Neural crest cell (in vitro differentiated cells): ENCODE data around the gene WDR4. TPM values are rescaled to one million over a fixed set of nuclear protein-coding genes. Genes with fewer than 3 reads are reported as not detected.
"Not testable (repeated sequence)": the region's sequence is repeated elsewhere in the genome, so short reads cannot be mapped to it uniquely, and the experiment has no call there.

ENCODE experiments used
- DNase-seq: peaks from one replicate; pipeline ENCODE4 v3.0.0; 2021; ENCODE audit warnings: low read depth, mixed read lengths, low spot score
- H3K27ac Mint-ChIP-seq: one replicate; pipeline ENCODE4 v1.8.0; 2021; ENCODE audit warnings: mild to moderate bottlenecking, mixed read lengths; ENCODE audit not compliant: unreplicated experiment
- H3K27me3 Mint-ChIP-seq: 2 replicates; pipeline ENCODE4 v1.8.0; 2021; ENCODE audit warnings: low read depth, mild to moderate bottlenecking, mixed read lengths
- H3K36me3 Mint-ChIP-seq: 2 replicates; pipeline ENCODE4 v1.8.0; 2021; ENCODE audit warnings: low read depth, mild to moderate bottlenecking, mixed read lengths
- H3K4me1 Mint-ChIP-seq: 2 replicates; pipeline ENCODE4 v1.8.0; 2021; ENCODE audit warnings: mixed read lengths
- H3K4me3 Mint-ChIP-seq: one replicate; pipeline ENCODE4 v1.8.0; 2021; ENCODE audit warnings: mild to moderate bottlenecking, mixed read lengths
- H3K9me3 Mint-ChIP-seq: 2 replicates; pipeline ENCODE4 v1.8.0; 2021; ENCODE audit warnings: mixed read lengths
- total RNA-seq: library from RNA; stranded (reverse); gene quantifications from 2 replicates; pipeline ENCODE4 v1.2.1, GENCODE V29; 2021
- TF ChIP-seq, protein P1 (sequence below): fragments of 200-600 bp; sonication (generic); conservative IDR thresholded peaks from 2 replicates; pipeline ENCODE4 v1.5.0; 2021; ENCODE audit warnings: antibody characterized with exemption, mild to moderate bottlenecking

Gene WDR4
- total RNA-seq, 1 donor from 2014 or later = 38.0 TPM

GRCh38 chr21:42807938-42808613, 71.3 kb downstream of the WDR4 start:
- peaks cover 19% of the 10 kb centered on the region for H3K4me1 Mint-ChIP-seq
- H3K36me3 Mint-ChIP-seq = no peaks in the 10 kb centered on the region
- TF ChIP-seq, protein P1, sequence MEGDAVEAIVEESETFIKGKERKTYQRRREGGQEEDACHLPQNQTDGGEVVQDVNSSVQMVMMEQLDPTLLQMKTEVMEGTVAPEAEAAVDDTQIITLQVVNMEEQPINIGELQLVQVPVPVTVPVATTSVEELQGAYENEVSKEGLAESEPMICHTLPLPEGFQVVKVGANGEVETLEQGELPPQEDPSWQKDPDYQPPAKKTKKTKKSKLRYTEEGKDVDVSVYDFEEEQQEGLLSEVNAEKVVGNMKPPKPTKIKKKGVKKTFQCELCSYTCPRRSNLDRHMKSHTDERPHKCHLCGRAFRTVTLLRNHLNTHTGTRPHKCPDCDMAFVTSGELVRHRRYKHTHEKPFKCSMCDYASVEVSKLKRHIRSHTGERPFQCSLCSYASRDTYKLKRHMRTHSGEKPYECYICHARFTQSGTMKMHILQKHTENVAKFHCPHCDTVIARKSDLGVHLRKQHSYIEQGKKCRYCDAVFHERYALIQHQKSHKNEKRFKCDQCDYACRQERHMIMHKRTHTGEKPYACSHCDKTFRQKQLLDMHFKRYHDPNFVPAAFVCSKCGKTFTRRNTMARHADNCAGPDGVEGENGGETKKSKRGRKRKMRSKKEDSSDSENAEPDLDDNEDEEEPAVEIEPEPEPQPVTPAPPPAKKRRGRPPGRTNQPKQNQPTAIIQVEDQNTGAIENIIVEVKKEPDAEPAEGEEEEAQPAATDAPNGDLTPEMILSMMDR = no peak
- no peak for DNase-seq
- H3K9me3 Mint-ChIP-seq = peaks cover 6% of the 10 kb centered on the region
- H3K4me3 Mint-ChIP-seq = no peak overlapping the region
- peaks cover 19% of the 10 kb centered on the region for H3K27me3 Mint-ChIP-seq
- no peak overlapping the region for H3K27ac Mint-ChIP-seq

- peaks cover 19% of the 10 kb centered on the region for H3K4me1 Mint-ChIP-seq
- not testable (repeated sequence) for H3K36me3 Mint-ChIP-seq, H3K27ac Mint-ChIP-seq, H3K9me3 Mint-ChIP-seq, H3K4me3 Mint-ChIP-seq, DNase-seq
- H3K27me3 Mint-ChIP-seq = peaks cover 19% of the 10 kb centered on the region
These were observed 71.9 kb downstream of the WDR4 start for GRCh38 chr21:42807293-42807895.

DNA sequence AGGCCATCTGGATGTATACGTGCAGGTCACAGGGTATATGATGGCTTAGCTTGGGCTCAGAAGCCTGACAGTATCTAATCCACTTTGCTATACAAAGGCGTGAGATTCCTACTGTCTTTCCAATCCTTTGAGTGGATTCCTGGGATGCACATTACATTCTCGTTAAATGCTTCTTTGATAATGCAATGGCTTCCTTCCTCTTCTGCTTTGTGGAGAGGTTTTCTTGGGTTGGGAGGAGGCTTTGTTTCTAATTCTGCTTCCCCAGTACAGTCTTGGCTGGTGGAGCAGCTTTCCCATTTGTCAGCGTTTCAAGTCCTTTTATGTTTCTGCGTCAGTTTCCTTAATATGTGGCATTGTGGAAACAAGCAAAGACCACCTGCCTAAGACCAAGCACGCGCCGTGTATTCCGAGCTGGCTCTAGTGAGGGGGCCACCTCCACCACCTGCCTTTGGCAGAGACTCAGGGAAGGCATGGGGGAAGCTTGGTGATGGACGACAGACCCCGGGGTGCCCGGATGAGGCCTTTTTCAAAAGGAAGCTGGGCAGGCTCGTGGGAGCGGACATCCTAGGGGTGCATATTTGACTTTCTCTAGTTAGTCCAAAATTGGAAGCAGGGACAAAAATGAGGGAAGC, 72.7 kb downstream of the WDR4 start:
- Mint-ChIP-seq H3K36me3 (no peaks in the 10 kb centered on the region), H3K9me3 (no peaks in the 10 kb centered on the region), H3K27me3 (peaks cover 15% of the 10 kb centered on the region), H3K4me3 (no peak overlapping the region), H3K27ac (no peak overlapping the region), H3K4me1 (peaks cover 19% of the 10 kb centered on the region)
- TF ChIP-seq, protein P1 = no peak
- no peak for DNase-seq

DNA sequence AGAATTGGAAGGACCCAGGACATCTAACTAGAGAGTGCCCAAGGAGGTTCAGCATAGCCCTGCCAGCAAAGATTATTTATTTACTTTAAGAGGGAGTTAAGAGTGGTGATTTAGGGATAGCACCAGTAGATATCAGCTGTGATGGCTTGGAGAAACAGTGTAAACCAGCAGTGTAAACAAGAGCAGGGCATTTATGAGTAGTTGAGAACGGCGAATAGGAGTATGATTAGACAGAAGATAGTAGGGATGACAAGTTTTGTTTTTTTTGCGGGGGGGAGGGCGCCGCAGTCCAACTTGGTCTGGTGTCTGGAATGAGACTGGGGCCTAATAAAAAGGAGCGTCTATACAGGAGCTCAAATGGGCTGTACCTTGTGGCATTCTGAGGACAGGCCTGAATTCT, 77.7 kb downstream of the WDR4 start:
- not testable (repeated sequence) for H3K4me3 Mint-ChIP-seq, H3K27ac Mint-ChIP-seq, H3K9me3 Mint-ChIP-seq, H3K4me1 Mint-ChIP-seq, H3K36me3 Mint-ChIP-seq, DNase-seq
- peaks cover 19% of the 10 kb centered on the region for H3K27me3 Mint-ChIP-seq

- TF ChIP-seq, protein P1 = no peak
- Mint-ChIP-seq H3K27me3 (peaks cover 11% of the 10 kb centered on the region), H3K4me1 (no peaks in the 10 kb centered on the region), H3K9me3 (no peaks in the 10 kb centered on the region), H3K4me3 (no peak overlapping the region), H3K27ac (no peak overlapping the region), H3K36me3 (no peaks in the 10 kb centered on the region)
- DNase-seq = no peak
These were observed 79.4 kb downstream of the WDR4 start for GRCh38 chr21:42799948-42800347.

DNA sequence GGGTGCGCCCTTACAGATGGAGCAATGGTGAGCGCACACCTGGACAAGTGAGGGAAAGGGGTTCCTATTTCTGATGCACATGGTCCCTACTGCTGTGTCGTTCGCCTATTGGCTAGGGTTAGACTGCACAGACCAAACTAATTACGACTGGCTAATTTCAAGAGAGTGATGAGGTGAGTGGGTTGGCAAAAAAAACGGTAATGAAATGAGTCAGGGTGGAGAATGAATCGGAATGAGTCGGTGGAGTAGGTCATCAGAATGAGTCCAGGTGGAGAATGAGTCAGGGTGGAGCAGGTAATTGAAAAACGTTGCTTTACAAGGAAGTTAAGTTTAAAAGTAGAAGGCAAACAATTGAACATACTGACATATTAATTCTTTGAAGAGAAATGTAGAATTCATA, 79.8 kb downstream of the WDR4 start:
- H3K9me3 Mint-ChIP-seq = no peaks in the 10 kb centered on the region
- TF ChIP-seq, protein P1 = no peak
- no peaks in the 10 kb centered on the region for H3K36me3 Mint-ChIP-seq
- no peak overlapping the region for H3K27ac Mint-ChIP-seq
- no peak overlapping the region for H3K4me3 Mint-ChIP-seq
- DNase-seq = no peak
- no peaks in the 10 kb centered on the region for H3K4me1 Mint-ChIP-seq
- H3K27me3 Mint-ChIP-seq = peaks cover 7% of the 10 kb centered on the region

Other genes with a start within 250 kb of the WDR4 start
- 31.4 and 40.7 TPM in 2 replicates for gene PDE9A, start 225.9 kb downstream of the WDR4 start, total RNA-seq
- gene NDUFV3, start 13.8 kb upstream of the WDR4 start, total RNA-seq = 38.1 and 38.5 TPM in 2 replicates
- not detected in 2 replicates for gene ERVH48-1, start 46.1 kb upstream of the WDR4 start, total RNA-seq
- gene PKNOX1, start 95.0 kb upstream of the WDR4 start, total RNA-seq = 13.6 and 19.3 TPM in 2 replicates
- 157 and 165 TPM in 2 replicates for gene CBS, start 196.3 kb upstream of the WDR4 start, total RNA-seq
- 17.6 and 37.5 TPM in 2 replicates for gene U2AF1, start 228.0 kb upstream of the WDR4 start, total RNA-seq